Mesendoderm (in vitro differentiated cells): Measurements from ENCODE around the gene NELFE.
"Not testable (repeated sequence)": the region's sequence is repeated elsewhere in the genome, so short reads cannot be mapped to it uniquely, and the experiment has no call there.

Experiments
- DNase-seq: peaks from one replicate; pipeline ENCODE4 v3.0.0; 2013
- H2AK5ac ChIP-seq: 2 replicates; pipeline ENCODE4 v1.6.1; 2013; ENCODE audit warnings: low read length, inconsistent platforms
- H2BK120ac ChIP-seq: 2 replicates; pipeline ENCODE4 v1.6.1; 2013; ENCODE audit warnings: low read depth, mild to moderate bottlenecking, low read length, moderate library complexity, mixed read lengths
- H2BK15ac ChIP-seq: replicated peaks from 2 replicates; pipeline ENCODE4 v1.6.1; 2013; ENCODE audit warnings: low read depth, mild to moderate bottlenecking, moderate library complexity
- H2BK5ac ChIP-seq: 2 replicates; pipeline ENCODE4 v1.6.1; 2013; ENCODE audit warnings: low read length, inconsistent platforms
- H3K18ac ChIP-seq: 2 replicates; pipeline ENCODE4 v1.6.1; 2013; ENCODE audit warnings: mild to moderate bottlenecking, low read length, mixed read lengths
- H3K23ac ChIP-seq: one replicate; pipeline ENCODE4 v1.6.1; 2013; ENCODE audit warnings: low read length
- H3K27ac ChIP-seq: 2 replicates; pipeline ENCODE4 v1.5.1; 2013; ENCODE audit warnings: low read depth, mild to moderate bottlenecking, inconsistent platforms, low read length, moderate library complexity
- H3K27me3 ChIP-seq: 2 replicates; pipeline ENCODE4 v1.6.1; 2013; ENCODE audit warnings: low read length, control low read depth, mild to moderate bottlenecking, inconsistent platforms; ENCODE audit not compliant: insufficient read depth, poor library complexity
- H3K36me3 ChIP-seq: 2 replicates; pipeline ENCODE4 v1.6.1; 2013; ENCODE audit warnings: low read length, inconsistent platforms; ENCODE audit not compliant: control insufficient read depth, insufficient read depth
- H3K4ac ChIP-seq: one replicate; pipeline ENCODE4 v1.6.1; 2013; ENCODE audit warnings: low read depth, mild to moderate bottlenecking, low read length, moderate library complexity
- H3K4me1 ChIP-seq: 2 replicates; pipeline ENCODE4 v1.6.1; 2013; ENCODE audit warnings: low read depth, low read length, inconsistent platforms; ENCODE audit not compliant: control insufficient read depth
- H3K4me2 ChIP-seq: 2 replicates; pipeline ENCODE4 v1.6.1; 2013; ENCODE audit warnings: low read length
- H3K4me3 ChIP-seq: 2 replicates; pipeline ENCODE4 v1.5.1; 2013; ENCODE audit warnings: mild to moderate bottlenecking, low read length
- H3K56ac ChIP-seq: one replicate; pipeline ENCODE4 v1.6.1; 2013; ENCODE audit warnings: low read length
- H3K79me1 ChIP-seq: 2 replicates; pipeline ENCODE4 v1.6.1; 2013; ENCODE audit warnings: low read length, inconsistent platforms
- H3K79me2 ChIP-seq: 2 replicates; pipeline ENCODE4 v1.6.1; 2013; ENCODE audit warnings: mild to moderate bottlenecking, low read length; ENCODE audit not compliant: control insufficient read depth, insufficient read depth
- H3K9ac ChIP-seq: 2 replicates; pipeline ENCODE4 v1.6.1; 2013; ENCODE audit warnings: low read length, inconsistent platforms
- H4K5ac ChIP-seq: one replicate; pipeline ENCODE4 v1.6.1; 2013; ENCODE audit warnings: low read length
- H4K8ac ChIP-seq: one replicate; pipeline ENCODE4 v1.6.1; 2013; ENCODE audit warnings: low read depth, mild to moderate bottlenecking, control low read depth, low read length, moderate library complexity
- WGBS: extraction: QIAGEN DNeasy Blood & Tissue Kit; methylation state at CpG from one replicate; pipeline ENCODE4 v1.1.7; 2013; ENCODE audit warnings: low lambda C conversion rate, missing lambda C conversion rate; ENCODE audit not compliant: insufficient coverage; ENCODE audit errors: extremely low coverage; 5-methylcytosine and 5-hydroxymethylcytosine counted together

The NELFE gene

DNA sequence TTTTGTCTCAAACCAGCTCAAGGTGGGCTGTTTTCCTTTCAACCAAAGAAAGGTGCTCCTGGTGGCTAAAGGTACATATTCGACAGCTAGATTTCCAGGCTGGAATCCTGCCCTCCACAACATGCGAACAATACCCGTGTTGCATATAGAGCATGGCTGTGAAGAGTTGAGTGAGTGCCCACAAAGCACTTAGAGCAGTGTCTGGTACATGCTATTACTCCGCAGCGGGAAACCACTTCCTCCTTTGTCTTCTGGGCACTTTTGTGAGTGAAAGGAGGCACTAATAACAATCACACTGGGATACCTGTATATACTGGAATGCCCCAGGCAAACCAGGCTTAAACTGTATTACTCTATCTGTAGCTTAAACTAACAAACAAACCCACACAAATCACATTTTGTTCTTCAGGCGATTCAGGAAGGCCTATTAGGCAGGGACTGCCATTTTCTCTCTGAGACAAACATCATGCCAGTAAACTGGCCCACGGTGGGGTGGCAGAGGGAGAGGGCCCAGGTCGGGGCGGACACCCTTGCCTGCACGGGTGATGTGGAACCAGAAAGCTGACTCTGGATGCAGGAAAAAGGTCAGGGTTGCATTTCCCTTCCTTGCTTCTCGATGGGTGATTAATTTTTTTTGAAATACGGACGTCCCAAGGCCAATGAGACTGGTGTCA is 46.2 kb upstream of the NELFE start:
- not testable (repeated sequence) for H3K4me3 ChIP-seq, H3K9ac ChIP-seq, H4K8ac ChIP-seq, H3K27ac ChIP-seq, DNase-seq, H3K56ac ChIP-seq, H2BK120ac ChIP-seq, H3K4me2 ChIP-seq, H4K5ac ChIP-seq, H3K27me3 ChIP-seq, H3K4me1 ChIP-seq, H3K4ac ChIP-seq, H2BK15ac ChIP-seq, H2AK5ac ChIP-seq, H3K79me2 ChIP-seq, H3K18ac ChIP-seq, H3K23ac ChIP-seq, H3K79me1 ChIP-seq, H3K36me3 ChIP-seq, H2BK5ac ChIP-seq
- no CpG with 5 or more reads among the region's 13 CpGs for WGBS

DNA sequence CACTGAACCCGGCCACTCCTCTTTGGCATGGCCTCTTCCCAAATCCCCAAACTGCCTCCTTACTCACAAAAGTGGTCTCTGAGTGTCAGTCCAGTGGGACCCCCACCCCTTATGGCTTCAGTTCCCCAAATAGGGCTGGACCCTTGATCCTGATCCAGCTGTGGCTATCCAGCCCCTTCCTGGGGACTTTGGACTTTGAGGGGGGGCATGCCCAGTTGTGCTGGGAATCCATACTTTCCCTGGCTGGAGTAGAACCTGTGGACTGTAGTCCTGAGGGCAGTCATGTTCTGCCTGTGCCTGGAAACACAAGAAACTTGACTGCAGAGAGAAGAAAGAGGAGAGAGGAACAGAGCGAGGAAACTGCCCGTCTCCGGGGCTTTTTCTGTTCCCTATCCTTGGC is 45.6 kb upstream of the NELFE start:
- WGBS, result no CpG with 5 or more reads among the region's 4 CpGs
- not testable (repeated sequence) for H3K36me3 ChIP-seq, DNase-seq, H3K4me1 ChIP-seq, H3K79me2 ChIP-seq, H4K5ac ChIP-seq, H3K9ac ChIP-seq, H4K8ac ChIP-seq, H3K56ac ChIP-seq, H2AK5ac ChIP-seq, H3K4ac ChIP-seq, H3K4me2 ChIP-seq, H2BK120ac ChIP-seq, H3K4me3 ChIP-seq, H3K23ac ChIP-seq, H2BK15ac ChIP-seq, H3K27ac ChIP-seq, H3K79me1 ChIP-seq, H3K27me3 ChIP-seq, H2BK5ac ChIP-seq, H3K18ac ChIP-seq

DNA sequence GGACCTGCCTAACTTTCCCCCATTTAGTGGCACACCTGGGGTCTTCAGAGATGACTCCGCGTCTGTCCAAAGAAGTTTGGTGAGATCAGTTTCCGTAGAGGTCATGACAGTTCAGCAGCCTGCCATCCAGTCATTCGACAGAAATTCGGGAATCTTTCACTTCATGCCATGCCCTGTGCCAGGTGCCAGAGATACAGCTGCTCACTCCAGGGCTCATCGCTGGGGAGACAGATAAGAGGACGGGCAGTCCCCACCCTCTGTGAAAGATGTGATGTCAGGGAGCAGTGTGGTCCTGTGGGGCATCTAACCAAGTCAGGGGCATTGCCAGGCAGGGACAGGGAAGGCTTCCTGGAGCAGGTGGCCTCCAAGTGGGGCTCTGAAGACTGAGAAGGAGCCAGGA is 44.5 kb upstream of the NELFE start:
- not testable (repeated sequence) for H3K18ac ChIP-seq, H2AK5ac ChIP-seq, H2BK120ac ChIP-seq, H3K23ac ChIP-seq, H2BK5ac ChIP-seq, H3K27ac ChIP-seq, H3K36me3 ChIP-seq, H3K79me2 ChIP-seq, DNase-seq, H3K79me1 ChIP-seq, H4K8ac ChIP-seq, H3K4ac ChIP-seq, H3K27me3 ChIP-seq, H3K4me3 ChIP-seq, H2BK15ac ChIP-seq, H4K5ac ChIP-seq, H3K9ac ChIP-seq, H3K56ac ChIP-seq, H3K4me1 ChIP-seq, H3K4me2 ChIP-seq
- no CpG with 5 or more reads among the region's 7 CpGs for WGBS

DNA sequence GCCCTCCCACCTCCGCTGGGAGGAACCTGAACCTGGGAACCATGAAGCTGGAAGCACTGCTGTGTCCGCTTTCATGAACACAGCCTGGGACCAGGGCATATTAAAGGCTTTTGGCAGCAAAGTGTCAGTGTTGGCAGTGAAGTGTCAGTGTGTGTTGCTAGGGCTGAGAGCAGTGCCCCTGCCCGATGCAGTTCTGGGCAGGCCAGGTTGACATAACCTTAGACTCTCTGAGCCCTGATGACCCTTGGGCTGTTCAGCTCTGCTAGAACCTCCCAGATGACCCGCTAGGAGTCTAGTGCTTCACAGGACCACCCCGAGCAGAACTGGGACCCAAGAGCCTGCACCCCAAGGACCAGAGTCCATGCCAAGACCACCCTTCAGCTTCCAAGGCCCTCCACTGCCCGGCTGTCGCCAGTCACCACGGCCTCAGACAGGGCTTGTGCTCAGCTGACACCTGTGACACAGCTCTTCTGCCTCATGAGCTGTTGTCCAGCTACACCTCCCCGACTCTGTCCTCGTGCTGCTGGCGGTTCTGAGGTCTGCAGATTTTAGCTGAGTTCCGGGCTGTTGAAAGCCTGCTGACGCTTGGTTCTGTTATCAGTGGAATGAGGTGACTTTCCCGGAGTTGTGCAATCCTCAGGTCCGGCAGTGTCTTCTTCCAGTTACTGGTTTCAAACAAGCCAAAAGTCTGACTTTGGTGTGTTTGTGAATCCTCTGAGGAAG is 43.9 kb upstream of the NELFE start:
- not testable (repeated sequence) for H3K18ac ChIP-seq, H4K8ac ChIP-seq, H3K56ac ChIP-seq, H3K4ac ChIP-seq, H3K36me3 ChIP-seq, H2BK120ac ChIP-seq, H3K79me2 ChIP-seq, H3K4me3 ChIP-seq, H3K4me1 ChIP-seq, H3K4me2 ChIP-seq, H4K5ac ChIP-seq, DNase-seq, H2BK5ac ChIP-seq, H3K27me3 ChIP-seq, H2AK5ac ChIP-seq, H2BK15ac ChIP-seq, H3K27ac ChIP-seq, H3K9ac ChIP-seq, H3K23ac ChIP-seq, H3K79me1 ChIP-seq
- no CpG with 5 or more reads among the region's 15 CpGs for WGBS

DNA sequence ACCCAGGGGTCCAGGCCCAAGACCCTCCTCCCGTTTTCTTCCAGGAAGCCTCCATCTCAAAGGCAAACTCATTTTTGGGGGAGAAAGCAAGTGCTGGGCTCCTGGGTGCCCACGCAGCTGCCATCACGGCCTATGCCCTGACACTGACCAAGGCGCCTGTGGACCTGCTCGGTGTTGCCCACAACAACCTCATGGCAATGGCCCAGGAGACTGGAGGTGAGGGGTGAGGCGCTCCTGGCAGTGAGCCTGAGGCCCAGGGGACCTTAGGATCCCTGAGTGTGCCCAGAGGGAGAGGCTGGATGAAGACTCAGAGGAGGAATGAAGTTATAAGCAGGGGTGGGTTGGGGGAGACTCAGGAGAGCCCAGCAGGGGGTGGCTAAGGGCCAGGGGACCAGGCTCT is 37.6 kb upstream of the NELFE start:
- not testable (repeated sequence) for H3K23ac ChIP-seq, H2BK15ac ChIP-seq, H2AK5ac ChIP-seq, H4K8ac ChIP-seq, H4K5ac ChIP-seq, H3K4me3 ChIP-seq, H3K4ac ChIP-seq, H3K36me3 ChIP-seq, H2BK5ac ChIP-seq, H3K18ac ChIP-seq, H3K79me2 ChIP-seq, H3K4me1 ChIP-seq, H3K56ac ChIP-seq, H3K9ac ChIP-seq, H3K27me3 ChIP-seq, H3K4me2 ChIP-seq, DNase-seq, H3K27ac ChIP-seq, H2BK120ac ChIP-seq, H3K79me1 ChIP-seq
- no CpG with 5 or more reads among the region's 6 CpGs for WGBS

DNA sequence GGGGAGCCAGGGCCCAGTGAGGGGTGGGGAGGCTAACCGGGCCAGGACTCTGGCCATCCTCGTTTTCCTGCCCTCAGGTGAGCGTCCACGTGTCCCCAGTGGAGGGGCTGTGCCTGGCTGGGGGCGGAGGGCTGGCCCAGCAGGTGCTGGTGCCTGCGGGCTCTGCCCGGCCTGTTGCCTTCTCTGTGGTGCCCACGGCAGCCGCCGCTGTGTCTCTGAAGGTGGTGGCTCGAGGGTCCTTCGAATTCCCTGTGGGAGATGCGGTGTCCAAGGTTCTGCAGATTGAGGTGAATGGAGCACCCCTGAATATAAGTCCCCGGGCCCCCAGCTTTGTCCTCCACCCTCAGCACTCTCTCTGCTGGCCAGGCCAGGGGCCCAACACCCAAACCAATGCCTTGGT is 35.6 kb upstream of the NELFE start:
- H2BK120ac ChIP-seq, H3K4me1 ChIP-seq, H3K79me2 ChIP-seq, H3K79me1 ChIP-seq, H2BK5ac ChIP-seq, DNase-seq, H3K18ac ChIP-seq, H3K23ac ChIP-seq, H3K4me2 ChIP-seq, H2AK5ac ChIP-seq, H3K27me3 ChIP-seq, H3K9ac ChIP-seq, H3K4ac ChIP-seq, H4K8ac ChIP-seq, H3K27ac ChIP-seq, H3K56ac ChIP-seq, H3K36me3 ChIP-seq, H2BK15ac ChIP-seq, H4K5ac ChIP-seq, H3K4me3 ChIP-seq: not testable (repeated sequence)
- no CpG with 5 or more reads among the region's 14 CpGs for WGBS
